ENCODE data around the gene UBE2E2.

UBE2E2 gene

DNA sequence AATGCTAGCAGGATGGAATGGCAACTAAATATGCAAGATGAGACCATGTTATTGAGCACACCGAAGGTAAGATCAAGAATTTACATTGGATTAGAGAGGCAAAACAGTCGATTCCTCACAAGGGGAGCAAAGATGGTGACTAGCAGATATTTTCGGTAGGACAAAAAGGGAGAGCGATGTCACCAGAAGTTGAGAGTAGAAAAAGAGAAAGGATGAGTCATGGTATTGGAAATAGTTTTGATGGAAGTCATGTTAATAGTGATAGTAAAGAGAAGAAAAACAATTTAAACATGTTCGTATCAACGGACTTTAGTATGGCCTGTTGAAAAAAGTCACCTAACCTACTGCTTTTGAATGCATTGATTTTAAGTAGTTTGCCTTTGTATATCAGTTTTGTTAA lies 55.0 kb downstream of the UBE2E2 start:
- no peak for TF ChIP-seq TAF1 (IDR thresholded peaks at IDR 0.05; ENCODE audit: borderline replicate concordance, insufficient read depth, low read length)
- no peak for TF ChIP-seq FOXP2 (optimal IDR thresholded peaks at IDR 0.05; ENCODE audit: borderline replicate concordance, extremely low read depth, extremely low read length, insufficient read depth)
- TF ChIP-seq SIN3A (IDR thresholded peaks at IDR 0.05; ENCODE audit: borderline replicate concordance, insufficient read depth, low read length): no peak
- TF ChIP-seq, protein P1, sequence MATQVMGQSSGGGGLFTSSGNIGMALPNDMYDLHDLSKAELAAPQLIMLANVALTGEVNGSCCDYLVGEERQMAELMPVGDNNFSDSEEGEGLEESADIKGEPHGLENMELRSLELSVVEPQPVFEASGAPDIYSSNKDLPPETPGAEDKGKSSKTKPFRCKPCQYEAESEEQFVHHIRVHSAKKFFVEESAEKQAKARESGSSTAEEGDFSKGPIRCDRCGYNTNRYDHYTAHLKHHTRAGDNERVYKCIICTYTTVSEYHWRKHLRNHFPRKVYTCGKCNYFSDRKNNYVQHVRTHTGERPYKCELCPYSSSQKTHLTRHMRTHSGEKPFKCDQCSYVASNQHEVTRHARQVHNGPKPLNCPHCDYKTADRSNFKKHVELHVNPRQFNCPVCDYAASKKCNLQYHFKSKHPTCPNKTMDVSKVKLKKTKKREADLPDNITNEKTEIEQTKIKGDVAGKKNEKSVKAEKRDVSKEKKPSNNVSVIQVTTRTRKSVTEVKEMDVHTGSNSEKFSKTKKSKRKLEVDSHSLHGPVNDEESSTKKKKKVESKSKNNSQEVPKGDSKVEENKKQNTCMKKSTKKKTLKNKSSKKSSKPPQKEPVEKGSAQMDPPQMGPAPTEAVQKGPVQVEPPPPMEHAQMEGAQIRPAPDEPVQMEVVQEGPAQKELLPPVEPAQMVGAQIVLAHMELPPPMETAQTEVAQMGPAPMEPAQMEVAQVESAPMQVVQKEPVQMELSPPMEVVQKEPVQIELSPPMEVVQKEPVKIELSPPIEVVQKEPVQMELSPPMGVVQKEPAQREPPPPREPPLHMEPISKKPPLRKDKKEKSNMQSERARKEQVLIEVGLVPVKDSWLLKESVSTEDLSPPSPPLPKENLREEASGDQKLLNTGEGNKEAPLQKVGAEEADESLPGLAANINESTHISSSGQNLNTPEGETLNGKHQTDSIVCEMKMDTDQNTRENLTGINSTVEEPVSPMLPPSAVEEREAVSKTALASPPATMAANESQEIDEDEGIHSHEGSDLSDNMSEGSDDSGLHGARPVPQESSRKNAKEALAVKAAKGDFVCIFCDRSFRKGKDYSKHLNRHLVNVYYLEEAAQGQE (IDR thresholded peaks at IDR 0.05; ENCODE audit: insufficient read depth in 1 of 2, low read depth in 2 of 2, low read length in 2 of 2): no peak
- no peak for TF ChIP-seq POLR2AphosphoS5 (IDR thresholded peaks at IDR 0.05; ENCODE audit: low read depth, low read length)

DNA sequence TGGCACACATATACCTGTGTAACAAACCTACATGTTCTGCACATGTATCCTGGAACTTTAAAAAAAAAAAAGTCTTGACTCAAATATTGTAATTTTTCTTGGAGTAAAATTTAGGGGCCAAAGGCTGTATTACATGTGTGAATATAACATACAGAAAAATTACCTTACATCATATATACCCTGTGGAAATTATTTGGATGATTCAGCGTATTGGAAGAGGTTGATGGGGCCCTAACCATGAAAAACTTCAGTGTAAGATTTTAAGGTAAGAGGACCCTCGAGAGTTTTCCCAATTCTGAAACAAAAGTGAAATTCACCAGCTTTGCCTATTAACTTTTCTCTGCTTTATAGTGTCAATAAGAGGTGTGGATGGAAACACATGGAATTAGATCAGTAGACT lies 56.4 kb downstream of the UBE2E2 start:
- TF ChIP-seq TAF1 (IDR thresholded peaks at IDR 0.05; ENCODE audit: borderline replicate concordance, insufficient read depth, low read length) (no peak), SIN3A (IDR thresholded peaks at IDR 0.05; ENCODE audit: borderline replicate concordance, insufficient read depth, low read length) (no peak), POLR2AphosphoS5 (IDR thresholded peaks at IDR 0.05; ENCODE audit: low read depth, low read length) (no peak), FOXP2 (optimal IDR thresholded peaks at IDR 0.05; ENCODE audit: borderline replicate concordance, extremely low read depth, extremely low read length, insufficient read depth) (no peak)
- TF ChIP-seq, protein P1 (IDR thresholded peaks at IDR 0.05; ENCODE audit: insufficient read depth in 1 of 2, low read depth in 2 of 2, low read length in 2 of 2): no peak

DNA sequence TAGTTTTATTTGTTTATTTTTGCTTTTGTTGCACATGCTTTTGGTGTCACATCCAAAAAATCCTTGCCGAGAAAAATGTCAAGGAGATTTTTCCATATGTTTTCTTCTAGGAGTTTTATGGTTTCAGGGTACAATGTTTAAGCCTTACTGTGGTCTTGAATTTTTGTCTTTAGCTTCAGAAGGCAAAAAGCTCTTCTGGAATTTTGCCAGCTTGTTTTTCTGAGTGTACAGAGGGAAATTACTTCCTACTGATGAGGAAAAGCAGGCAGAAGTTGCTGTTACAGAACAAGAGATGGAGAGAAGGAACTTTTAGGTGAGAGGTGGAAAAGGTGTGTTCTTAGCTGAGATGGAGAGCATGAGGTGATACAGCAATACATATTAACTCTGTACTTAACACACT lies 59.6 kb downstream of the UBE2E2 start:
- TF ChIP-seq FOXP2 (optimal IDR thresholded peaks at IDR 0.05; ENCODE audit: borderline replicate concordance, extremely low read depth, extremely low read length, insufficient read depth): no peak
- TF ChIP-seq TAF1 (IDR thresholded peaks at IDR 0.05; ENCODE audit: borderline replicate concordance, insufficient read depth, low read length): no peak
- TF ChIP-seq POLR2AphosphoS5 (IDR thresholded peaks at IDR 0.05; ENCODE audit: low read depth, low read length): no peak
- TF ChIP-seq, protein P1 (IDR thresholded peaks at IDR 0.05; ENCODE audit: insufficient read depth in 1 of 2, low read depth in 2 of 2, low read length in 2 of 2): no peak
- TF ChIP-seq SIN3A (IDR thresholded peaks at IDR 0.05; ENCODE audit: borderline replicate concordance, insufficient read depth, low read length): no peak

DNA sequence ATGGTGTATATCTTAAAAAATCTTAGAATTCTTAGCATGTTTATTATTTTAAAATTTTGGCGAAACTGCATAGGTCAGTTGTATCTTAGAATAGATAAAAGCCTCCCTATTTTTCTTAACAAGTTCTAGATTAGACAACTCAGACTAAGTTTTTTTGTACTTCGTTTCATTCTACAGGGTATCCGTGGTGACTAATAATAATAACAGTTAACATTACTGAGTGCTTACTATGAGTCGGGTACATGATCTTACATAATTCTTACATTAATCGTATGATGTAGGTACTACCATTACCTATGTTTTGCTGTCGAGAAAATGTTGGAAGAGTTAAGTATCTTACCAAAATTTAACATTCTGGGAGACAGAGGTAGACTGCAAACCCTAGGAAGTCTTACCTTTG lies 60.7 kb downstream of the UBE2E2 start:
- TF ChIP-seq, protein P1 (IDR thresholded peaks at IDR 0.05; ENCODE audit: insufficient read depth in 1 of 2, low read depth in 2 of 2, low read length in 2 of 2): no peak
- TF ChIP-seq FOXP2 (optimal IDR thresholded peaks at IDR 0.05; ENCODE audit: borderline replicate concordance, extremely low read depth, extremely low read length, insufficient read depth) (no peak), TAF1 (IDR thresholded peaks at IDR 0.05; ENCODE audit: borderline replicate concordance, insufficient read depth, low read length) (no peak), POLR2AphosphoS5 (IDR thresholded peaks at IDR 0.05; ENCODE audit: low read depth, low read length) (no peak), SIN3A (IDR thresholded peaks at IDR 0.05; ENCODE audit: borderline replicate concordance, insufficient read depth, low read length) (no peak)

DNA sequence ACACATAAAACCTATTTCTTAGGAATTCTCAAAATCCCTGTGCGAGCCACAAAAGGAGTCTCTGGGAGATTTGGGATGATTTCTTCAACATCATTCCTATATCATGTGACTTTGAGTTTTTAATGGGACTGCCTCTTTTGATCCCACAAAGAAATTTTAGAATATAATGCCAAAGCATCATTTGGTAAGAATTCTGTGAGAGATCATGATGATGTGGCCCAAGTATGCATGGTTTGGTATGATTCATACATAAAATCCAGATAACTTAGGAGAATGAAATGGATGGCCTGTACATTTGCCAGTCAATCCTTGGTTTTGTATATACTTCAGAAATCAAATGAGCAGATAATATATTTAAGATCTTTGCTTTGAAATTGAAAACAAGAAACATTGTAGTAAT lies 61.3 kb downstream of the UBE2E2 start:
- TF ChIP-seq SIN3A (IDR thresholded peaks at IDR 0.05; ENCODE audit: borderline replicate concordance, insufficient read depth, low read length) (no peak), POLR2AphosphoS5 (IDR thresholded peaks at IDR 0.05; ENCODE audit: low read depth, low read length) (no peak), FOXP2 (optimal IDR thresholded peaks at IDR 0.05; ENCODE audit: borderline replicate concordance, extremely low read depth, extremely low read length, insufficient read depth) (no peak), TAF1 (IDR thresholded peaks at IDR 0.05; ENCODE audit: borderline replicate concordance, insufficient read depth, low read length) (no peak)
- TF ChIP-seq, protein P1 (IDR thresholded peaks at IDR 0.05; ENCODE audit: insufficient read depth in 1 of 2, low read depth in 2 of 2, low read length in 2 of 2): no peak
